ENCODE measurements around the gene CS. TPM values are rescaled to one million over a fixed set of nuclear protein-coding genes. Genes with fewer than 3 reads are reported as not detected.

Gene CS
- total and polyA plus RNA-seq, 4 donors = 43.1 to 204 (median 94.3) TPM

DNA sequence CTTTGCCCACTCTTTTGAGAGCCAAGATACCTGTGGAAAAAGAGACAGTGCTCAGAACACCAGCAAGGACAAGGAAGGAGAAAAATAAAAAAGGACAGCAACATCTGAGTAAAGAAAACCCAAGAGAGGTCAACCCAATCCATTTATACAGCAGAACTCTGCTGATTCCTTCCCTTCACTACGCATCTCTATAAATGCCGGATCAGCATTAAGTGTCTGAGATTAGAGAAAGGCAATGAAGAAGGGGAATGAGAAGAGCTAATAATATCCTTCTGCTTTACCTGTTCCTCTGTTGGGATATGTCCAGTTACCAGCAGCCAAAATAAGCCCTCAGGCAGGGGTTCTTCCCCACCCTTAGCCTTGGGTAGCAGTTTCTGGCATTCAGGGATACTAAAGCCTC, 17.6 kb downstream of the CS start:
- 93 to 98% methylated on average over 2 of the region's 2 CpGs for WGBS, 2 donors
- no peak for ATAC-seq (ENCODE audit: insufficient read depth, low FRiP score)
- no peak for DNase-seq
- H3K27ac ChIP-seq (ENCODE audit: low read depth in 1 of 2, low read length in 1 of 2) = no peak overlapping the region
- H3K36me3 ChIP-seq (ENCODE audit: control insufficient read depth in 4 of 4, insufficient read depth in 4 of 4, low read length in 4 of 4) = peaks cover 30 to 36% (median 31%) of the 10 kb centered on the region in 4 donors
- H3K4me1 ChIP-seq (ENCODE audit: control insufficient read depth in 5 of 5, insufficient read depth in 5 of 5, low read length in 5 of 5) = peaks cover 0 to 4% (median 0%) of the 10 kb centered on the region in 5 donors
- no peak overlapping the region for H3K9ac ChIP-seq (ENCODE audit: insufficient read depth in 1 of 2, low read length in 2 of 2)
- H3K9me3 ChIP-seq (ENCODE audit: control insufficient read depth in 4 of 4, insufficient read depth in 3 of 4, low read length in 3 of 4) = no peaks in the 10 kb centered on the region
- H3K27me3 ChIP-seq (ENCODE audit: control insufficient read depth in 3 of 3, insufficient read depth in 3 of 3, low read length in 2 of 3) = no peaks in the 10 kb centered on the region
- no peak overlapping the region for H3K4me3 ChIP-seq
- TF ChIP-seq, protein P1, sequence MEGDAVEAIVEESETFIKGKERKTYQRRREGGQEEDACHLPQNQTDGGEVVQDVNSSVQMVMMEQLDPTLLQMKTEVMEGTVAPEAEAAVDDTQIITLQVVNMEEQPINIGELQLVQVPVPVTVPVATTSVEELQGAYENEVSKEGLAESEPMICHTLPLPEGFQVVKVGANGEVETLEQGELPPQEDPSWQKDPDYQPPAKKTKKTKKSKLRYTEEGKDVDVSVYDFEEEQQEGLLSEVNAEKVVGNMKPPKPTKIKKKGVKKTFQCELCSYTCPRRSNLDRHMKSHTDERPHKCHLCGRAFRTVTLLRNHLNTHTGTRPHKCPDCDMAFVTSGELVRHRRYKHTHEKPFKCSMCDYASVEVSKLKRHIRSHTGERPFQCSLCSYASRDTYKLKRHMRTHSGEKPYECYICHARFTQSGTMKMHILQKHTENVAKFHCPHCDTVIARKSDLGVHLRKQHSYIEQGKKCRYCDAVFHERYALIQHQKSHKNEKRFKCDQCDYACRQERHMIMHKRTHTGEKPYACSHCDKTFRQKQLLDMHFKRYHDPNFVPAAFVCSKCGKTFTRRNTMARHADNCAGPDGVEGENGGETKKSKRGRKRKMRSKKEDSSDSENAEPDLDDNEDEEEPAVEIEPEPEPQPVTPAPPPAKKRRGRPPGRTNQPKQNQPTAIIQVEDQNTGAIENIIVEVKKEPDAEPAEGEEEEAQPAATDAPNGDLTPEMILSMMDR (IDR thresholded peaks at IDR 0.05; ENCODE audit: control extremely low read depth, extremely low read depth) = no peak

DNA sequence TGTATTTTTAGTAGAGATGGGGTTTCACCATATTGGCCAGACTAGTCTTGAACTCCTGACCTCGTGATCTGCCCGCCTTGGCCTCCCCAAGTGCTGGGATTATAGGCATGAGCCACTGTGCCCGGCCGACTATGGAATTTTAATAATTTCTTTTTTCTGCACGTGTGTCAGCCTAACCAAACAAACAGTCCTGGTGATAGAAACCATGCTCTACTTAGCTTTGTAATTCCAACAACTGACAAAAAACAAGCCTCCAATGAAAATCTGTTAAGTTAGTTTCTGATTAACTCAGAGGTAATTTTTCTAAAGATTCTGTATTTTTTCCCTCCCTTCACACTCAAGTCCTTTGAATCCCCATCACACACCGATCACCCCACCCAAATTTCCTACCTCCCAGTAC, 18.1 kb downstream of the CS start:
- no peak overlapping the region for H3K9ac ChIP-seq (ENCODE audit: insufficient read depth in 1 of 2, low read length in 2 of 2)
- no peaks in the 10 kb centered on the region for H3K27me3 ChIP-seq (ENCODE audit: control insufficient read depth in 3 of 3, insufficient read depth in 3 of 3, low read length in 2 of 3)
- WGBS, 2 donors = 92 to 97% methylated on average over 6 of the region's 6 CpGs
- H3K4me1 ChIP-seq (ENCODE audit: control insufficient read depth in 5 of 5, insufficient read depth in 5 of 5, low read length in 5 of 5) = peaks cover 0 to 4% (median 0%) of the 10 kb centered on the region in 5 donors
- no peak overlapping the region for H3K27ac ChIP-seq (ENCODE audit: low read depth in 1 of 2, low read length in 1 of 2)
- DNase-seq (no peak), ATAC-seq (ENCODE audit: insufficient read depth, low FRiP score) (no peak)
- no peak overlapping the region for H3K4me3 ChIP-seq
- no peaks in the 10 kb centered on the region for H3K9me3 ChIP-seq (ENCODE audit: control insufficient read depth in 4 of 4, insufficient read depth in 3 of 4, low read length in 3 of 4)
- peaks cover 30 to 36% (median 31%) of the 10 kb centered on the region in 4 donors for H3K36me3 ChIP-seq (ENCODE audit: control insufficient read depth in 4 of 4, insufficient read depth in 4 of 4, low read length in 4 of 4)
- TF ChIP-seq, protein P1 (IDR thresholded peaks at IDR 0.05; ENCODE audit: control extremely low read depth, extremely low read depth) = no peak

GRCh38 chr12:56280849-56281248, 19.3 kb downstream of the CS start:
- ATAC-seq (ENCODE audit: insufficient read depth, low FRiP score) (no peak), DNase-seq (no peak)

More at GRCh38 chr12:56280849-56281248, 19.3 kb downstream of the CS start:
- Histone ChIP-seq H3K4me3 (no peak overlapping the region), H3K9ac (ENCODE audit: insufficient read depth in 1 of 2, low read length in 2 of 2) (no peak overlapping the region), H3K27ac (ENCODE audit: low read depth in 1 of 2, low read length in 1 of 2) (no peak overlapping the region), H3K4me1 (ENCODE audit: control insufficient read depth in 5 of 5, insufficient read depth in 5 of 5, low read length in 5 of 5) (no peaks in the 10 kb centered on the region), H3K36me3 (ENCODE audit: control insufficient read depth in 4 of 4, insufficient read depth in 4 of 4, low read length in 4 of 4) (peaks cover 34 to 37% (median 34%) of the 10 kb centered on the region in 4 donors), H3K27me3 (ENCODE audit: control insufficient read depth in 3 of 3, insufficient read depth in 3 of 3, low read length in 2 of 3) (no peaks in the 10 kb centered on the region), H3K9me3 (ENCODE audit: control insufficient read depth in 4 of 4, insufficient read depth in 3 of 4, low read length in 3 of 4) (no peaks in the 10 kb centered on the region)
- TF ChIP-seq, protein P1 (IDR thresholded peaks at IDR 0.05; ENCODE audit: control extremely low read depth, extremely low read depth) = no peak

Data from lung (tissue), 12 donors.